DOHH2 (cell line): ENCODE measurements around the gene CDKAL1.

Source experiments
- H3F3A ChIP-seq: fragments of 200-600 bp; sonication (generic), shearing (Covaris generic); 2 replicates; pipeline ENCODE4 v1.6.0; 2016; ENCODE audit warnings: antibody characterized with exemption, mild to moderate bottlenecking; ENCODE audit not compliant: control insufficient read depth, insufficient read depth
- H3K27ac ChIP-seq: fragments of 200-600 bp; sonication (generic); 2 replicates; pipeline ENCODE4 v1.5.1; 2014; ENCODE audit warnings: low read depth, mild to moderate bottlenecking, low read length, moderate library complexity
- H3K27me3 ChIP-seq: fragments of 200-600 bp; sonication (generic); 2 replicates; pipeline ENCODE4 v1.6.1; 2014; ENCODE audit warnings: mild to moderate bottlenecking, low read length, mixed read lengths; ENCODE audit not compliant: control insufficient read depth
- H3K36me3 ChIP-seq: fragments of 200-600 bp; sonication (generic); 2 replicates; pipeline ENCODE4 v1.6.1; 2014; ENCODE audit warnings: mild to moderate bottlenecking, low read length, moderate library complexity, mixed read lengths; ENCODE audit not compliant: control insufficient read depth
- H3K4me1 ChIP-seq: fragments of 200-600 bp; sonication (generic); 2 replicates; pipeline ENCODE4 v1.6.1; 2014; ENCODE audit warnings: mild to moderate bottlenecking, low read length, mixed read lengths; ENCODE audit not compliant: control insufficient read depth
- H3K4me2 ChIP-seq: fragments of 200-600 bp; sonication (generic); 2 replicates; pipeline ENCODE4 v1.6.0; 2014; ENCODE audit warnings: mild to moderate bottlenecking, low read length, moderate library complexity
- H3K4me3 ChIP-seq: fragments of 200-600 bp; sonication (generic); 2 replicates; pipeline ENCODE4 v1.5.1; 2014; ENCODE audit warnings: mild to moderate bottlenecking, low read length, mixed read lengths
- H3K79me2 ChIP-seq: fragments of 200-600 bp; sonication (generic); 2 replicates; pipeline ENCODE4 v1.6.1; 2014; ENCODE audit warnings: mild to moderate bottlenecking, low read length, mixed read lengths; ENCODE audit not compliant: control insufficient read depth
- H3K9me2 ChIP-seq: fragments of 200-600 bp; sonication (generic); replicated peaks from 2 replicates; pipeline ENCODE4 v1.6.1; 2014; ENCODE audit warnings: mild to moderate bottlenecking, low read length, mixed read lengths; ENCODE audit not compliant: control insufficient read depth
- H3K9me3 ChIP-seq: fragments of 200-600 bp; sonication (generic); 2 replicates; pipeline ENCODE4 v1.6.1; 2014; ENCODE audit warnings: antibody characterized with exemption, low read length, mixed read lengths; ENCODE audit not compliant: control insufficient read depth, insufficient read depth
- H4K20me1 ChIP-seq: fragments of 200-600 bp; sonication (generic); 2 replicates; pipeline ENCODE4 v1.6.0; 2014; ENCODE audit warnings: low read depth, mild to moderate bottlenecking, antibody characterized with exemption, low read length, moderate library complexity; ENCODE audit not compliant: control insufficient read depth, insufficient read depth
- CTCF ChIP-seq: fragments of 200-600 bp; sonication (generic); IDR thresholded peaks from one replicate; pipeline ENCODE4 v1.5.1; 2014; ENCODE audit warnings: antibody characterized with exemption, mild to moderate bottlenecking, low read depth, low read length; ENCODE audit not compliant: poor library complexity, severe bottlenecking
- EZH2phosphoT487 ChIP-seq: fragments of 200-600 bp; sonication (generic); IDR thresholded peaks from 2 replicates; pipeline ENCODE4 v1.6.1; 2017; ENCODE audit warnings: borderline replicate concordance, mild to moderate bottlenecking, antibody characterized with exemption, low read length, moderate library complexity, mixed read lengths

CDKAL1 gene

GRCh38 chr6:20933057-20933788 lies 399.0 kb downstream of the CDKAL1 start:
- Histone ChIP-seq H3K27me3 (no peaks in the 10 kb centered on the region), H3K9me2 (no peaks in the 10 kb centered on the region), H3K27ac (no peak overlapping the region), H3F3A (no peaks in the 10 kb centered on the region), H3K9me3 (no peaks in the 10 kb centered on the region), H3K36me3 (no peaks in the 10 kb centered on the region), H4K20me1 (no peaks in the 10 kb centered on the region), H3K4me3 (no peak overlapping the region), H3K4me1 (no peaks in the 10 kb centered on the region), H3K79me2 (no peaks in the 10 kb centered on the region), H3K4me2 (no peak overlapping the region)
- TF ChIP-seq CTCF (no peak), EZH2phosphoT487 (no peak)

GRCh38 chr6:20936949-20937348 lies 402.7 kb downstream of the CDKAL1 start:
- no peaks in the 10 kb centered on the region for H3K79me2 ChIP-seq
- no peak overlapping the region for H3K27ac ChIP-seq
- no peak overlapping the region for H3K4me2 ChIP-seq
- H3K4me1 ChIP-seq: no peaks in the 10 kb centered on the region
- H3K36me3 ChIP-seq: no peaks in the 10 kb centered on the region
- no peak for TF ChIP-seq EZH2phosphoT487
- TF ChIP-seq CTCF: no peak
- no peaks in the 10 kb centered on the region for H3K9me3 ChIP-seq
- no peaks in the 10 kb centered on the region for H3F3A ChIP-seq
- H3K27me3 ChIP-seq: no peaks in the 10 kb centered on the region
- no peaks in the 10 kb centered on the region for H3K9me2 ChIP-seq
- no peak overlapping the region for H3K4me3 ChIP-seq
- no peaks in the 10 kb centered on the region for H4K20me1 ChIP-seq

- H4K20me1 ChIP-seq: no peaks in the 10 kb centered on the region
- TF ChIP-seq EZH2phosphoT487 (no peak), CTCF (no peak)
- no peak overlapping the region for H3K4me3 ChIP-seq
- no peaks in the 10 kb centered on the region for H3F3A ChIP-seq
- no peaks in the 10 kb centered on the region for H3K36me3 ChIP-seq
- H3K27ac ChIP-seq: no peak overlapping the region
- no peaks in the 10 kb centered on the region for H3K27me3 ChIP-seq
- no peak overlapping the region for H3K4me2 ChIP-seq
- no peaks in the 10 kb centered on the region for H3K79me2 ChIP-seq
- H3K9me3 ChIP-seq: no peaks in the 10 kb centered on the region
- H3K9me2 ChIP-seq: no peaks in the 10 kb centered on the region
- no peaks in the 10 kb centered on the region for H3K4me1 ChIP-seq
Observed at GRCh38 chr6:20939161-20939775, 405.0 kb downstream of the CDKAL1 start.
